Activated CD4-positive, alpha-beta T cell treated with anti-CD3 and anti-CD28 coated beads for 36 hours (primary cell): ENCODE results near the gene SEZ6L. TPM values are rescaled to one million over a fixed set of nuclear protein-coding genes. Genes with fewer than 3 reads are reported as not detected.

ENCODE experiments used
- ATAC-seq: fragments of 200-7000 bp; cut with Tn5 transposase; one replicate; pipeline ENCODE4 v1.10.0; 2021; ENCODE audit warnings: mild to moderate bottlenecking, moderate library complexity
- CTCF ChIA-PET: fragments of 350-600 bp; sonication (Branson Sonifier 250); formaldehyde crosslinking; loops from one replicate; lab custom pipeline; 2021; ENCODE audit warnings: antibody characterized with exemption; lab: Charles Lee
- POLR2A ChIA-PET: fragments of 350-600 bp; sonication (Branson Sonifier 250); formaldehyde crosslinking; loops from one replicate; lab custom pipeline; 2021; ENCODE audit warnings: antibody characterized with exemption, inconsistent platforms; lab: Charles Lee
- DNase-seq: peaks from one replicate; pipeline ENCODE4 v3.0.0-alpha.2; 2020
- H3K27ac Mint-ChIP-seq: one replicate; pipeline ENCODE4 v1.8.0; 2021; ENCODE audit warnings: mixed read lengths
- H3K27me3 Mint-ChIP-seq: one replicate; pipeline ENCODE4 v1.8.0; 2021; ENCODE audit warnings: mixed read lengths
- H3K36me3 Mint-ChIP-seq: one replicate; pipeline ENCODE4 v1.8.0; 2021; ENCODE audit warnings: low read depth, mixed read lengths
- H3K4me1 Mint-ChIP-seq: one replicate; pipeline ENCODE4 v1.8.0; 2021; ENCODE audit warnings: mixed read lengths
- H3K4me3 Mint-ChIP-seq: one replicate; pipeline ENCODE4 v1.8.0; 2021; ENCODE audit warnings: mild to moderate bottlenecking, moderate library complexity, mixed read lengths
- H3K9me3 Mint-ChIP-seq: one replicate; pipeline ENCODE4 v1.8.0; 2021; ENCODE audit warnings: low read depth, mixed read lengths
- intact Hi-C, 2 experiments: fragments of 100-400 bp; cut with DNase I in 1 of 2; cut with micrococcal nuclease in 1 of 2; formaldehyde crosslinking; loops; one replicate each; pipeline versions ENCODE4 v1.14.2 to v1.15.1; 2022 to 2024; cut with DNase I, micrococcal nuclease
- total RNA-seq, 2 experiments: library from RNA; stranded (reverse); gene quantifications; one replicate each; pipeline ENCODE4 v1.2.3, GENCODE V29; 2021

SEZ6L gene
- not detected for total RNA-seq

- ChIA-PET POLR2A (no interaction called here), CTCF (no interaction called here)
- H3K9me3 Mint-ChIP-seq = no peaks in the 10 kb centered on the region
- no peak for DNase-seq
- H3K27ac Mint-ChIP-seq = no peak within 1 kb of the TSS
- no peak for ATAC-seq
- no peaks in the 10 kb centered on the region for H3K4me1 Mint-ChIP-seq
- peaks cover 59% of the 10 kb centered on the region for H3K27me3 Mint-ChIP-seq
- no peaks in the 10 kb centered on the region for H3K36me3 Mint-ChIP-seq
- H3K4me3 Mint-ChIP-seq = no peak within 1 kb of the TSS
- intact Hi-C loops = loop anchor here in 1 of 2 experiments (5.0 kb wide), 1 partner anchor 163 kb away; no protein-coding TSS in a partner anchor
Observed at GRCh38 chr22:26169315-26170111, at the start of gene SEZ6L. Gene SEZ6L, plus strand, starts transcription at chr22:26169462. Its CDS starts 208 bp downstream, at chr22:26169670.

GRCh38 chr22:26122920-26123468, 46.3 kb upstream of the SEZ6L start:
- no peak overlapping the region for H3K27ac Mint-ChIP-seq
- ATAC-seq = no peak
- ChIA-PET POLR2A (no interaction called here), CTCF (interaction anchor here (1.2 kb wide), 1 partner anchor 208 kb away, joined by 4 read pairs; no protein-coding TSS in a partner anchor)
- intact Hi-C loops = no loop called here
- DNase-seq = no peak
- H3K4me3 Mint-ChIP-seq = no peak overlapping the region
- H3K36me3 Mint-ChIP-seq = no peaks in the 10 kb centered on the region
- H3K9me3 Mint-ChIP-seq = no peaks in the 10 kb centered on the region
- no peaks in the 10 kb centered on the region for H3K4me1 Mint-ChIP-seq
- peaks cover 2% of the 10 kb centered on the region for H3K27me3 Mint-ChIP-seq

GRCh38 chr22:26124991-26125725, 44.1 kb upstream of the SEZ6L start:
- ChIA-PET CTCF (interaction anchor here (0.7 to 0.9 kb wide), 2 partner anchors 29 to 257 kb away, joined by 3 to 4 read pairs; no protein-coding TSS in a partner anchor), POLR2A (no interaction called here)
- no peak overlapping the region for H3K27ac Mint-ChIP-seq
- ATAC-seq = no peak
- DNase-seq = no peak
- intact Hi-C loops = no loop called here
- no peaks in the 10 kb centered on the region for H3K27me3 Mint-ChIP-seq
- H3K4me1 Mint-ChIP-seq = no peaks in the 10 kb centered on the region
- H3K36me3 Mint-ChIP-seq = no peaks in the 10 kb centered on the region
- H3K9me3 Mint-ChIP-seq = no peaks in the 10 kb centered on the region
- H3K4me3 Mint-ChIP-seq = no peak overlapping the region

DNA sequence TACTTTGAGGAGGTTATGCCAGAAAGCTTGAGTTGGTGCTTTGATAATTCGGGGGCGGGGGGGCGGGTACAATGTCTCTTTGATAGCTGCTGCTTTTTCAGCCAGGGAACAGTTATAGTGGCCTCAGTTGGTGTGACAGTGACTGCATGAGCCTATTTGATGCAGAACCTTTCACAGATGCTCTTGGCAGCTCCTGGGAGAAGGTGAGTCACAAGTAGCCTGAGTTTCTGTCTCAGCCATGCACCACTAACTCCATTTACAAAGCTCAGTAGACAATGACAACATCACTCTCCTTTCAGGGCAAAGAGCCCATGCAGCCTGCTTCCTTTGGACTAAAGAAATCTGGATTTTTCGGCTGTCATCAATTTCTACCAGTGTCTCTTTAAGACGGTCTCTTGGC, 42.1 kb upstream of the SEZ6L start:
- Mint-ChIP-seq H3K9me3 (no peaks in the 10 kb centered on the region), H3K27ac (no peak overlapping the region), H3K27me3 (peaks cover 8% of the 10 kb centered on the region), H3K4me1 (no peaks in the 10 kb centered on the region), H3K36me3 (no peaks in the 10 kb centered on the region), H3K4me3 (no peak overlapping the region)
- DNase-seq = no peak
- ChIA-PET POLR2A (no interaction called here), CTCF (no interaction called here)
- no peak for ATAC-seq
- intact Hi-C loops = no loop called here

DNA sequence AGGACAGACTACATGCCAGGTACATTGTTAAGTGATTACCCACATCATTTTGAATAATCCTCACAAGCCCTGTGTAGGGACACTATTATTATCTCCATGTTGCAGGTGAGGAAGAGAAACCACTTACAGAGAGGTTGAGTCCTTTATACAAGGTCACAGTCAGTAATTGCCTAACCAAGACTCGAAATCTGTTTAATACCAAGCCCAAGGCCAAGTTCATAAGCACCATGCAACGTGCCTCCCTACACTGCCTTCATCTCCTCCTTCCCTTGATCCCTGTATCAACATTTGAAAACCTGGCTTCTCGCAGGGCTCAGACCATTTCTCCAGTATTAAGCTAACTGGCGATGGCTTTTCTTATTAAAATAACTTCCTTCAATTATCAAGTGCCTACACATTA, 41.7 kb upstream of the SEZ6L start:
- intact Hi-C loops = no loop called here
- ChIA-PET POLR2A (no interaction called here), CTCF (no interaction called here)
- peaks cover 8% of the 10 kb centered on the region for H3K27me3 Mint-ChIP-seq
- H3K27ac Mint-ChIP-seq = no peak overlapping the region
- ATAC-seq (no peak), DNase-seq (no peak)
- H3K9me3 Mint-ChIP-seq = no peaks in the 10 kb centered on the region
- H3K36me3 Mint-ChIP-seq = no peaks in the 10 kb centered on the region
- no peak overlapping the region for H3K4me3 Mint-ChIP-seq
- no peaks in the 10 kb centered on the region for H3K4me1 Mint-ChIP-seq

DNA sequence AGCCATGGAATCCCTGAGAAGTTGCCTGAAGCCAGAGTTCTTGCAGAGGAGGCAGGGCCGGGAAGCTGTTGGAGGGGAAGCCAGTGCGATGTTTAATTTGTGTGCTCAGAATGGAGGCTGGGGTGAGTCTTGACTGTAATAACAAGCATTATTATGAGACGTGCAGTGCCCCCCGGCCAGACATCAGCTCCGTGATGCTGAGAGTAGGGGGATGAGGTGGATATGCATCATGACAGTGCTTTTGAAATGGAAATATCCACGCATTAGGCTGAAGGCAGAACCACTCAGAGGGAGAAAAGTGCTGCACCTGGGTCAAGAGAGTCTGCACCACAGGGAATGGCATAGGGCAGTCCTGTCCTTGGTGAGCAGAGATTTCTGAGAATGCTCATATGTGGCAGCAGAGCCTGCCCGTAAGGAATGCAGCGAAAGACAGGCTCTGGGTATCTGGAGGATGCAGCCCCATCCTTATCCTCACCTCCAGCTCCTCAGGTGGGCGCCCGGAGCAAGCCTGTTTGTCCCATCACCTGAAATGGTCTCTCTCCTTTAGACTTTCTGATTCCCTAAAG, 37.6 kb upstream of the SEZ6L start:
- ChIA-PET POLR2A (no interaction called here), CTCF (interaction anchor here (1.0 kb wide), 1 partner anchor 236 kb away, joined by 3 read pairs; no protein-coding TSS in a partner anchor)
- intact Hi-C loops = no loop called here
- ATAC-seq = no peak
- Mint-ChIP-seq H3K4me3 (no peak overlapping the region), H3K4me1 (no peaks in the 10 kb centered on the region), H3K27ac (no peak overlapping the region), H3K36me3 (no peaks in the 10 kb centered on the region), H3K9me3 (no peaks in the 10 kb centered on the region), H3K27me3 (peaks cover 8% of the 10 kb centered on the region)
- no peak for DNase-seq

DNA sequence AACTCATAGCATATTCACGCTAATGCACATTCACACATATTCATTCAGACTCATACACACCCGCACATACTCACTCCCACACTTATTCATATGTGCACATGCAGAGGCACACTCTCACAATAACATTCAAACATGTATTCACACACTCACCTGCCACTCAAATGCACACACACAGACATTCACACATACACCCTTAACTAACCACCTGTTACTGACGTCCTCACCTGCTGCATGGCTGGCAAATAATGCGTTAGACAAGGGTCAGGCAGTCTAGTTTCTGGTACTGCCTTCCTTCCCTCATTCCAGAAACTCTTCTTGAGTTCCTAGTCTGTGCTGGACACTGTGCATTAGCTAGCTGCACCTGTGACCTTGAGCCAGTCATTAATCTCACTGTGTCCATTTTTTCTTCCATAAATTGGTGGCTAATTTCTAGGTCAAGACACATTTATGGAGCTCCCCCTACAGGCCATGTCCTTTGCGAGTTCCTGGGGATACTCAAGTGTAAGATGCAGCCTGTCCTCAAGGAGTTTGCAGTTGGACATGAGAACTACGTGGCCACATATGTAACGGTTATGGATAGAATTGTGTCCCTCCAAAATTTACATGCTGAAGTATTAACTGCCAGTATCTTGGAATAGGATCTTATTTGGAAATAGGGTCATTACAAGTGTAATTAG, 34.5 kb upstream of the SEZ6L start:
- DNase-seq = peak; percentile 15
- ChIA-PET POLR2A (no interaction called here), CTCF (interaction anchor here (0.6 kb wide), 1 partner anchor 231 kb away, joined by 3 read pairs; no protein-coding TSS in a partner anchor)
- Mint-ChIP-seq H3K27ac (no peak overlapping the region), H3K36me3 (no peaks in the 10 kb centered on the region), H3K4me1 (no peaks in the 10 kb centered on the region), H3K27me3 (peaks cover 8% of the 10 kb centered on the region), H3K9me3 (no peaks in the 10 kb centered on the region), H3K4me3 (no peak overlapping the region)
- ATAC-seq = no peak
- intact Hi-C loops = no loop called here

- no peaks in the 10 kb centered on the region for H3K9me3 Mint-ChIP-seq
- H3K27me3 Mint-ChIP-seq = peaks cover 7% of the 10 kb centered on the region
- DNase-seq = no peak
- intact Hi-C loops = no loop called here
- ATAC-seq = no peak
- no peak overlapping the region for H3K4me3 Mint-ChIP-seq
- no peaks in the 10 kb centered on the region for H3K36me3 Mint-ChIP-seq
- no peak overlapping the region for H3K27ac Mint-ChIP-seq
- POLR2A ChIA-PET = no interaction called here
- H3K4me1 Mint-ChIP-seq = no peaks in the 10 kb centered on the region
- CTCF ChIA-PET = no interaction called here
Observed at GRCh38 chr22:26135806-26136205, 33.5 kb upstream of the SEZ6L start.

DNA sequence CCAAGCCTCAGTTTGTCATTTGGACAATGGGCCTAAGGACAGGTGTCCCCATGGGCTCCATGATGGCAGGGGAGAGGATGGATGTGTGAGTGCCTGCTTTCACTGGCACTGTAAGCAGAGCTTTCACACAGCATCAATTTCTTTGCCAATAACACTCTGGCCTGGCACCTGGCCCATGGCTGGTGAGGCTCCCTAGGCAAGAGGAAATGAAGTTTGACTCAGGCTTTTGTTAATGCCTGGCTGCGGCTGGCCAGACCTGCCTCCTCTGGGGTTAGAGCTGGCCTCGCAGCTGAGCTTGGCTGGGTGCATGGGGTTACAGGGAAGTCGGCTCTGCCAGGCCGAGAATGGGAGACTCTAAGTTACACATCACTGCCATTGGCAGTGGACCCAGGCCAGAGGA, 30.0 kb upstream of the SEZ6L start:
- POLR2A ChIA-PET = no interaction called here
- Mint-ChIP-seq H3K4me3 (no peak overlapping the region), H3K9me3 (no peaks in the 10 kb centered on the region), H3K27me3 (peaks cover 3% of the 10 kb centered on the region), H3K4me1 (no peaks in the 10 kb centered on the region), H3K36me3 (no peaks in the 10 kb centered on the region), H3K27ac (no peak overlapping the region)
- CTCF ChIA-PET = no interaction called here
- ATAC-seq (no peak), DNase-seq (no peak)
- intact Hi-C loops = no loop called here

GRCh38 chr22:26141831-26142230, 27.4 kb upstream of the SEZ6L start:
- no peaks in the 10 kb centered on the region for H3K9me3 Mint-ChIP-seq
- ATAC-seq (no peak), DNase-seq (no peak)
- intact Hi-C loops = no loop called here
- H3K27ac Mint-ChIP-seq = no peak overlapping the region
- H3K36me3 Mint-ChIP-seq = no peaks in the 10 kb centered on the region
- no peak overlapping the region for H3K4me3 Mint-ChIP-seq
- H3K4me1 Mint-ChIP-seq = no peaks in the 10 kb centered on the region
- POLR2A ChIA-PET = no interaction called here
- CTCF ChIA-PET = no interaction called here
- H3K27me3 Mint-ChIP-seq = peaks cover 5% of the 10 kb centered on the region

DNA sequence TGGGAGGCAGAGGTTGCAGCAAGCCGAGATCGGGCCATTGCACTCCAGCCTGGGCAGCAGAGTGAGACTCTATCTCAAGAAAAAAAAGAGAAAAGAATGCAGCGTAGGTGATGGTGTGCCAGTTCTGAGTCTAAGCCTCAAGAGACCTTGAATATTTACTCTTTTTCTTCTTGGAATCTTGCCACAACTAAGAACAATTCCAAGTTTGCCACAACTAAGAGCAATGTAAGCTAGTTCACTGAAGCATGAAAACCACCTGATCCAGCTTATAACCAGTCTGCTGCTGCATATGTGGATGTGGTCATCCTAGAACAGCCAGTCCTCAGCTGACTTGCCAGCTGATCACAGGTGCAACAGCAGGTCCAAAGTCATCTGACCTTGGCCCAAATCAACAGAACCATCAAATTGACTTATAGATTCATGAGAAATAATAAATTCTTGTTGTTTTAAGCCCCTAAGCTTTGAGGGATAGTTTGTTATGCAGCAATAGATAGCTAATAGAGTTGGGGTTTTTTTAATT, 25.4 kb upstream of the SEZ6L start:
- POLR2A ChIA-PET = no interaction called here
- H3K27me3 Mint-ChIP-seq = peaks cover 10% of the 10 kb centered on the region
- H3K36me3 Mint-ChIP-seq = no peaks in the 10 kb centered on the region
- no peaks in the 10 kb centered on the region for H3K9me3 Mint-ChIP-seq
- H3K27ac Mint-ChIP-seq = no peak overlapping the region
- H3K4me1 Mint-ChIP-seq = no peaks in the 10 kb centered on the region
- DNase-seq (no peak), ATAC-seq (no peak)
- no peak overlapping the region for H3K4me3 Mint-ChIP-seq
- CTCF ChIA-PET = interaction anchor here (0.7 kb wide), 2 partner anchors 241 to 509 kb away, joined by 3 read pairs; no protein-coding TSS in a partner anchor
- intact Hi-C loops = no loop called here
